HepG2 (cell line): ENCODE results near the gene SLC13A3. TPM values are rescaled to one million over a fixed set of nuclear protein-coding genes. Genes with fewer than 3 reads are reported as not detected.

Experiments
- FOXO4 ChIP-seq: sonication (generic); formaldehyde crosslinking; conservative IDR thresholded peaks from 2 replicates; pipeline ENCODE4 v1.8.1; 2023; ENCODE audit warnings: missing genetic modification reagents
- HNRNPUL1 ChIP-seq: fragments of 200-400 bp; formaldehyde crosslinking; IDR thresholded peaks from 2 replicates; pipeline ENCODE4 v1.6.1; 2017; ENCODE audit warnings: low read depth, mild to moderate bottlenecking, low read length, moderate library complexity
- IRX3 ChIP-seq: sonication (generic); formaldehyde crosslinking; IDR thresholded peaks from 2 replicates; pipeline ENCODE4 v1.8.1; 2023; ENCODE audit warnings: mild to moderate bottlenecking, low read depth, missing genetic modification reagents, borderline replicate concordance
- PAX8 ChIP-seq: sonication (generic); formaldehyde crosslinking; IDR thresholded peaks from 2 replicates; pipeline ENCODE4 v1.8.0; 2022; ENCODE audit warnings: mild to moderate bottlenecking, missing genetic modification reagents, borderline replicate concordance
- POLR2G ChIP-seq: fragments of 200-400 bp; formaldehyde crosslinking; IDR thresholded peaks from 2 replicates; pipeline ENCODE4 v1.6.1; 2018; ENCODE audit warnings: mild to moderate bottlenecking, low read depth, low read length, moderate library complexity
- SKIL ChIP-seq: sonication (generic); formaldehyde crosslinking; IDR thresholded peaks from 2 replicates; pipeline ENCODE4 v1.8.0; 2022; ENCODE audit warnings: missing genetic modification reagents, mild to moderate bottlenecking, moderate library complexity, borderline replicate concordance
- SP5 ChIP-seq: IDR thresholded peaks from 2 replicates; pipeline ENCODE4 v1.6.1; 2016; ENCODE audit warnings: low read depth, borderline replicate concordance
- SPEN ChIP-seq: sonication (generic); formaldehyde crosslinking; IDR thresholded peaks from 2 replicates; pipeline ENCODE4 v1.5.1; 2020; ENCODE audit warnings: low read depth, mild to moderate bottlenecking, missing genetic modification reagents
- ZBTB33 ChIP-seq: sonication (generic); formaldehyde crosslinking; IDR thresholded peaks from 2 replicates; pipeline ENCODE4 v1.4.0; 2020; ENCODE audit warnings: missing genetic modification reagents
- ZMYM2 ChIP-seq: sonication (generic); formaldehyde crosslinking; IDR thresholded peaks from 2 replicates; pipeline ENCODE4 v1.8.0; 2022; ENCODE audit warnings: mild to moderate bottlenecking, missing genetic modification reagents
- ZNF160 ChIP-seq: sonication (generic); formaldehyde crosslinking; IDR thresholded peaks from 2 replicates; pipeline ENCODE4 v1.8.0; 2022; ENCODE audit warnings: mild to moderate bottlenecking, inconsistent platforms, missing genetic modification reagents
- ZNF256 ChIP-seq: sonication (generic); formaldehyde crosslinking; conservative IDR thresholded peaks from 2 replicates; pipeline ENCODE4 v1.4.0; 2020; ENCODE audit warnings: missing genetic modification reagents
- ZNF510 ChIP-seq: sonication (generic); formaldehyde crosslinking; IDR thresholded peaks from 2 replicates; pipeline ENCODE4 v1.4.0; 2020; ENCODE audit warnings: low read depth, mild to moderate bottlenecking, missing genetic modification reagents
- ZNF549 ChIP-seq: sonication (generic); formaldehyde crosslinking; IDR thresholded peaks from 2 replicates; pipeline ENCODE4 v1.5.0; 2020; ENCODE audit warnings: missing genetic modification reagents
- polyA plus RNA-seq, 8 experiments: library from polyadenylated mRNA; depleted of rRNA in 3 of 8; stranded (reverse) in 7 of 8; unstranded in 1 of 8; fragments of >200 nt; fragmentation: Illumina TruSeq in 4 of 8; extraction: Trizol in 4 of 8; gene quantifications; 2 replicates each; pipeline versions ENCODE4 v1.2.1 to v1.2.3, GENCODE V29; 2011 to 2016; ENCODE audit warnings: low read depth in 4 of 8, missing spikeins in 1 of 8, mixed read lengths in 1 of 8; ENCODE audit not compliant: insufficient read depth in 1 of 8
- total RNA-seq, 5 experiments: library from RNA; depleted of rRNA; stranded (reverse); fragments of >200 nt; fragmentation: Illumina TruSeq; extraction: Trizol; gene quantifications; 2 replicates each; pipeline ENCODE4 v1.2.3, GENCODE V29; 2016; ENCODE audit warnings: low read depth in 1 of 5
- TF ChIP-seq, protein P1 (sequence below): sonication (generic); formaldehyde crosslinking; IDR thresholded peaks from 2 replicates; pipeline ENCODE4 v1.4.0; 2020; ENCODE audit warnings: missing genetic modification reagents, borderline replicate concordance
- TF ChIP-seq, protein P2 (sequence below): sonication (generic); formaldehyde crosslinking; IDR thresholded peaks from 2 replicates; pipeline ENCODE4 v1.4.0; 2020; ENCODE audit warnings: missing genetic modification reagents

Gene SLC13A3
- total and polyA plus RNA-seq, 2 of the 13 experiments (the other 11 are each of a cell fraction or from before 2014, with no cell fraction given) = 66.5 to 76.0 TPM

GRCh38 chr20:46607191-46607848, 43.9 kb downstream of the SLC13A3 start (continued):
- TF ChIP-seq ZBTB33 = no peak
- peak; percentile 83 for TF ChIP-seq POLR2G
- TF ChIP-seq FOXO4 (CRISPR knock-in tag) = no peak
- no peak for TF ChIP-seq ZNF549 (CRISPR knock-in tag)
- TF ChIP-seq SP5 = peak; percentile 99
- TF ChIP-seq SKIL (CRISPR knock-in tag) = peak; percentile 68
- TF ChIP-seq IRX3 (CRISPR knock-in tag) = no peak
- no peak for TF ChIP-seq ZNF510
- TF ChIP-seq, protein P1, sequence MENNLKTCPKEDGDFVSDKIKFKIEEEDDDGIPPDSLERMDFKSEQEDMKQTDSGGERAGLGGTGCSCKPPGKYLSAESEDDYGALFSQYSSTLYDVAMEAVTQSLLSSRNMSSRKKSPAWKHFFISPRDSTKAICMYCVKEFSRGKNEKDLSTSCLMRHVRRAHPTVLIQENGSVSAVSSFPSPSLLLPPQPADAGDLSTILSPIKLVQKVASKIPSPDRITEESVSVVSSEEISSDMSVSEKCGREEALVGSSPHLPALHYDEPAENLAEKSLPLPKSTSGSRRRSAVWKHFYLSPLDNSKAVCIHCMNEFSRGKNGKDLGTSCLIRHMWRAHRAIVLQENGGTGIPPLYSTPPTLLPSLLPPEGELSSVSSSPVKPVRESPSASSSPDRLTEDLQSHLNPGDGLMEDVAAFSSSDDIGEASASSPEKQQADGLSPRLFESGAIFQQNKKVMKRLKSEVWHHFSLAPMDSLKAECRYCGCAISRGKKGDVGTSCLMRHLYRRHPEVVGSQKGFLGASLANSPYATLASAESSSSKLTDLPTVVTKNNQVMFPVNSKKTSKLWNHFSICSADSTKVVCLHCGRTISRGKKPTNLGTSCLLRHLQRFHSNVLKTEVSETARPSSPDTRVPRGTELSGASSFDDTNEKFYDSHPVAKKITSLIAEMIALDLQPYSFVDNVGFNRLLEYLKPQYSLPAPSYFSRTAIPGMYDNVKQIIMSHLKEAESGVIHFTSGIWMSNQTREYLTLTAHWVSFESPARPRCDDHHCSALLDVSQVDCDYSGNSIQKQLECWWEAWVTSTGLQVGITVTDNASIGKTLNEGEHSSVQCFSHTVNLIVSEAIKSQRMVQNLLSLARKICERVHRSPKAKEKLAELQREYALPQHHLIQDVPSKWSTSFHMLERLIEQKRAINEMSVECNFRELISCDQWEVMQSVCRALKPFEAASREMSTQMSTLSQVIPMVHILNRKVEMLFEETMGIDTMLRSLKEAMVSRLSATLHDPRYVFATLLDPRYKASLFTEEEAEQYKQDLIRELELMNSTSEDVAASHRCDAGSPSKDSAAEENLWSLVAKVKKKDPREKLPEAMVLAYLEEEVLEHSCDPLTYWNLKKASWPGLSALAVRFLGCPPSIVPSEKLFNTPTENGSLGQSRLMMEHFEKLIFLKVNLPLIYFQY (CRISPR knock-in tag) = peak; percentile 51; the same call in 1 of the 2 replicates
- no peak for TF ChIP-seq PAX8 (CRISPR knock-in tag)
- peak; percentile 87 for TF ChIP-seq ZMYM2
- no peak for TF ChIP-seq ZNF256 (CRISPR knock-in tag)
- TF ChIP-seq, protein P2, sequence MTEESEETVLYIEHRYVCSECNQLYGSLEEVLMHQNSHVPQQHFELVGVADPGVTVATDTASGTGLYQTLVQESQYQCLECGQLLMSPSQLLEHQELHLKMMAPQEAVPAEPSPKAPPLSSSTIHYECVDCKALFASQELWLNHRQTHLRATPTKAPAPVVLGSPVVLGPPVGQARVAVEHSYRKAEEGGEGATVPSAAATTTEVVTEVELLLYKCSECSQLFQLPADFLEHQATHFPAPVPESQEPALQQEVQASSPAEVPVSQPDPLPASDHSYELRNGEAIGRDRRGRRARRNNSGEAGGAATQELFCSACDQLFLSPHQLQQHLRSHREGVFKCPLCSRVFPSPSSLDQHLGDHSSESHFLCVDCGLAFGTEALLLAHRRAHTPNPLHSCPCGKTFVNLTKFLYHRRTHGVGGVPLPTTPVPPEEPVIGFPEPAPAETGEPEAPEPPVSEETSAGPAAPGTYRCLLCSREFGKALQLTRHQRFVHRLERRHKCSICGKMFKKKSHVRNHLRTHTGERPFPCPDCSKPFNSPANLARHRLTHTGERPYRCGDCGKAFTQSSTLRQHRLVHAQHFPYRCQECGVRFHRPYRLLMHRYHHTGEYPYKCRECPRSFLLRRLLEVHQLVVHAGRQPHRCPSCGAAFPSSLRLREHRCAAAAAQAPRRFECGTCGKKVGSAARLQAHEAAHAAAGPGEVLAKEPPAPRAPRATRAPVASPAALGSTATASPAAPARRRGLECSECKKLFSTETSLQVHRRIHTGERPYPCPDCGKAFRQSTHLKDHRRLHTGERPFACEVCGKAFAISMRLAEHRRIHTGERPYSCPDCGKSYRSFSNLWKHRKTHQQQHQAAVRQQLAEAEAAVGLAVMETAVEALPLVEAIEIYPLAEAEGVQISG (CRISPR knock-in tag) = peak; percentile 64
- TF ChIP-seq ZNF160 (CRISPR knock-in tag) = no peak
- TF ChIP-seq HNRNPUL1 = peak; percentile 59; the same call in 1 of the 2 replicates
- TF ChIP-seq SPEN (CRISPR knock-in tag) = peak; percentile 64; the same call in 1 of the 2 replicates
